ENCODE data around the gene TAF3.
"Not testable (repeated sequence)": the region's sequence is repeated elsewhere in the genome, so short reads cannot be mapped to it uniquely, and the experiment has no call there.

TAF3 gene, protein sequence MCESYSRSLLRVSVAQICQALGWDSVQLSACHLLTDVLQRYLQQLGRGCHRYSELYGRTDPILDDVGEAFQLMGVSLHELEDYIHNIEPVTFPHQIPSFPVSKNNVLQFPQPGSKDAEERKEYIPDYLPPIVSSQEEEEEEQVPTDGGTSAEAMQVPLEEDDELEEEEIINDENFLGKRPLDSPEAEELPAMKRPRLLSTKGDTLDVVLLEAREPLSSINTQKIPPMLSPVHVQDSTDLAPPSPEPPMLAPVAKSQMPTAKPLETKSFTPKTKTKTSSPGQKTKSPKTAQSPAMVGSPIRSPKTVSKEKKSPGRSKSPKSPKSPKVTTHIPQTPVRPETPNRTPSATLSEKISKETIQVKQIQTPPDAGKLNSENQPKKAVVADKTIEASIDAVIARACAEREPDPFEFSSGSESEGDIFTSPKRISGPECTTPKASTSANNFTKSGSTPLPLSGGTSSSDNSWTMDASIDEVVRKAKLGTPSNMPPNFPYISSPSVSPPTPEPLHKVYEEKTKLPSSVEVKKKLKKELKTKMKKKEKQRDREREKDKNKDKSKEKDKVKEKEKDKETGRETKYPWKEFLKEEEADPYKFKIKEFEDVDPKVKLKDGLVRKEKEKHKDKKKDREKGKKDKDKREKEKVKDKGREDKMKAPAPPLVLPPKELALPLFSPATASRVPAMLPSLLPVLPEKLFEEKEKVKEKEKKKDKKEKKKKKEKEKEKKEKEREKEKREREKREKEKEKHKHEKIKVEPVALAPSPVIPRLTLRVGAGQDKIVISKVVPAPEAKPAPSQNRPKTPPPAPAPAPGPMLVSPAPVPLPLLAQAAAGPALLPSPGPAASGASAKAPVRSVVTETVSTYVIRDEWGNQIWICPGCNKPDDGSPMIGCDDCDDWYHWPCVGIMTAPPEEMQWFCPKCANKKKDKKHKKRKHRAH

DNA sequence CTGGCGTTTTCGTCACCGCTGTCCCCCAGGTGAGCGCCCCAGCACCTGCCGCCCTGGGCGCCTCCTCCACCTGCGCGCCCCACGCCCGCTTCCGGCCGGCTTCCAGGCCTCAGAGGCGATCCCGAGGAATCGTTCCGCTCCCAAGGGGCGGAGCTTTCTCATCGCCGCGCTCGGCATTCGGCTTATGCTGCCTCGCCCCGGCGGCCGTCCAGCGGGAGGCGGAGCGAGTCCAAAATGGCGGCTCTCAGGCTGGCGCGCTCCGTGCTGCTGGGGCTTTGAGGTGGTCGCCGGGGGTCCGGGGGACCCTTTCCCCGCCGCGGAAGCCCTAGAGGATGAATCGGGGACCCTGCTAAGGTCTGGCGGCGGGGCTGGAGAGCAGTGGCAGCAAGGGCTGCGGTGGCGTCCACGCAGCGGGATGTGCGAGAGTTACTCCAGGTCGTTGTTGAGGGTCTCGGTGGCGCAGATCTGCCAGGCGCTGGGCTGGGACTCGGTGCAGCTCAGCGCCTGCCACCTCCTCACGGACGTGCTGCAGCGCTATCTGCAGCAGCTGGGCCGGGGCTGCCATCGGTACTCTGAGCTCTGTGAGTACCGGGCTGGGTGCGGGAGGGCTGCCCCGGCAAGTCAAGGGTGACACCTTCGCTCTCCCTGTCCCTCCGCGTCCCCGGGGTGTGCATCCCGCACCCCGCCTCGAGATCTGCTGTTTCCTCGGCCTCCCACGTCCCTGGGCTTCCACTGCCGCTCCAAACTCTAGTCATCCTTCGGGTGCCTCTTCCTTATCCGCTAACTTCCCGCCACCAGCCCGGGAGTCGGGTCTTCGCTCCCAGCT is at the start of gene TAF3:
Gene TAF3 (plus strand): TSS at position 211 of the 826 bp plus-strand sequence. CDS start 205 bp downstream, at position 416.
- peak; percentile 25 for DNase-seq (ENCODE audit: low read depth)

DNA sequence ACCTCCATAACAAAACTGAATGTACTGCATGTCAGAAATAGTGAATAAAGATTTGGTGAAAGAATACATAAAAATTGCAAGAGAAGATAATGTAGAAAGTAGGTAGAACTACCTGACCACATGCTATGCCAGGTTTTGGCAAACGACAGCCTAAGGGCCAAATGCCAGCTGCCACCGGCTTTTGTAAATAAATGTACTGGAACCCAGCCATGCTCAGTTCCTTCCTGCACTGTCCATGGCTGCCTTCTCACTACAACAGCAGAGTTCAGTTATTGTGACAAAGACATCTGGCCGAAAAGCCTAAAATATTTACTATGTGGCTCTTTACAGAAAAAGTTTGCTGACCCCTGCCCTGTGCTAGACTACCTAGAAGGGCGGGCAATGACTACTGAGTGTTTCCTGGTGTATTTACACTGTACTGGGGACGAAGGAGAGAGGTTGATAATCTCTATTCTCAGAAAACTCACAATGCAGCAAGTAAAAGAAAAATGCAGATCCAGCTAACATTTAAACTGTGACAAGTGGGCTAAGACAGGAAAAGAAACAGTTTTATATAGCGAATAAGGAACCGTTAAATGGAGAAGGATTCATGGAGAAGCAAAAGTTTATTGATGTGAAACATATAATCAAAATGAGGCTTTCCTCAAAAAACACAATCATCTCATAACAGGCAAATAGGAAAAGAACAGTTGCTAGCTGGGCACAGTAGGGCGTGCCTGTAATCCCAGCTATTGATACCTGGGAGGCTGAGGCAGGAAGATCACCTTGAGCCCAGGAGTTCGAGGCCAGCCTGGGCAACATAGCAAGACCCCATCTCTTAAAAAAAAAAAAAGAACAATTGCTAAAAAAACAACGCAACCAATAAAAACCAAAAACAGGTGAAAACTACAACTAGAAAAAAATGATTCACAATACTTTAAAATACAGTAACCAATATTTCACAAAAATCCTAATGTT is 44.2 kb upstream of the TAF3 start:
- no peak for DNase-seq (ENCODE audit: low read depth)

DNA sequence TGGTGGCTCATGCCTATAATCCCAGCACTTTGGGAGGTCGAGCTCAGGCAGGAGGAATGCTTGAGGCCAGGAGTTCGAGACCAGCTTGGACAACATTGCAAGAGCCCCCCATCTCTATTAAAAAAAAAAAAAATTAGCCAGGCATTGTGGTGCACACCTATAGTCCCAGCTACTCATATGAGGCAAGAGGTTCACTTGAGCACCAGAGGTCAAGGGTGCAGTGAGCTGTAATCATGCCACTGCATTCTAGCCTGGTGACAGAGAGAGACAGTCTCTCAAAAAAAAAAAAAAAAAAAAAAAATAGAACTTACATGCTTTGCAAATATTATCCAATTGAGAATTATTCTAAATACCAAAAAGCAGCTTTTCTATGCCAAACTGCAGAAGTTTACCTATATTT is 41.5 kb upstream of the TAF3 start:
- DNase-seq (ENCODE audit: low read depth), result no peak

DNA sequence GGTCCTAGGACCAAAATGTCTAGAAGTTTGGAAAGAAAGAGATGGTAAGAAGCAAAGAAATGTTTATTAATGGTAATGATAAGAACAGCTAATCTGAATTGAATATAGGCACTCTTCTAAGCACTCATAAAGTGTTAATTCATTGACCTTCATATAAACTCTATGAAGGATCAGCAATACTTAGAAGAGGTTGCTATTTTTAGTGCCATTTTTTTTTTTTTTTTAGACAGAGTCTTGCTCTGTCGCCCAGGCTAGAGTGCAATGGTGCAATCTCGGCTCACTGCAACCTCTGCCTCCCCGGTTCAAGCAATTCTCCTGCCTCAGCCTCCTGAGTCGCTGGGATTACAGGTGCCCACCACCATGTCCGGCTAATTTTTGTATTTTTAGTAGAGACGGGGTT is 36.1 kb upstream of the TAF3 start:
- DNase-seq (ENCODE audit: low read depth), result not testable (repeated sequence)

DNA sequence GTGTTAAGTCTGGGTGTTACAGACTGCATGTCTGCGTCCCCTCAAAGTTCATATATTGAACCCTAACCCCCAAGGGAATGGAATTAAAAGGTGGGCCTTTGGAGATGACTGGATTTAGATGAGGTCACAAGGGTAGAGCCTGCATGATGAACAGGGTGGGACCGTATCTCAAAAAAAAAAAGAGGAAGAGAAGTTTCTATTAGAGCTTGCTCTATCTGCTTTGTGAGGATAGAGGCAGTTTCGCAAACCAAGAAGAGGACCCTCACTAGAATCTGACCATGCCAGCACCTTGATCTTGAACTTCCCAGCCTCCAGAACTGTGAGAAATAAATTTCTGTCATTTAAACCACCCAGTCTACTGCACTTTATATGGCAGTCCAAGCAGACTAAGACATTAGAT is 31.9 kb upstream of the TAF3 start:
- DNase-seq (ENCODE audit: low read depth), result no peak

DNA sequence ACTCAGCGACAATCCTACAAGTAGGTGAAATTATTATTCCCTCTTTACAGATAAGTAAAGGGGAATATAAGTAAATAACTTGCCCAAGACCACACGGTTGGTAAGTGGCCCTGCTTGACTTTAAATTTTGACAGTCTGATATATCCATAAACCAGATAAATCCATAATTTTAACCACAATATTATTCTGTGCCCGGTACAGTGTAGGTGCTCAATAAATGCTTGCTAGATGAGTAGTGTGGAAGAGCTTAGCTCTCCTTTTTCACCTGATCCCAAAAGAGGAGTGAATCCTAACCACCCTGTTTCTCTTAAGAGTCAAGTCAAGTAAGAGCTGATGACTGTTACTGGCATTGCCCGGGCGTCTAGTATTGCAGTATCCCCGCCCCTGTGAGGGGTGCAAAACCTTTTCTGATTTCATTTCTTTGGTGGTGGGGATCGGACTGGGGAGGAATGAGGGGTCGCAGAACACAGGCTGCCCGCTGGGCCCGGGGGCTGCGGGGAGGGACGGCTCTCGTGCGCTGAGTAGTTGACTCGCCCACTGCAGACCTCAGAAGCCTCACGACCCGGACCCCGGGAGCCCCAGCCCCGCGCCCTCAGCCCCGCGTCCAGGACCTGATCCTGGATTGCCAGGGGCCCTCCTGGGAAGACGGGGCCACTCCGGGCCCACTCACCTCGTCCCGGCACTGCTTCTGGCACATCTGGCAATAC is 31.0 kb upstream of the TAF3 start:
- no peak for DNase-seq (ENCODE audit: low read depth)

DNA sequence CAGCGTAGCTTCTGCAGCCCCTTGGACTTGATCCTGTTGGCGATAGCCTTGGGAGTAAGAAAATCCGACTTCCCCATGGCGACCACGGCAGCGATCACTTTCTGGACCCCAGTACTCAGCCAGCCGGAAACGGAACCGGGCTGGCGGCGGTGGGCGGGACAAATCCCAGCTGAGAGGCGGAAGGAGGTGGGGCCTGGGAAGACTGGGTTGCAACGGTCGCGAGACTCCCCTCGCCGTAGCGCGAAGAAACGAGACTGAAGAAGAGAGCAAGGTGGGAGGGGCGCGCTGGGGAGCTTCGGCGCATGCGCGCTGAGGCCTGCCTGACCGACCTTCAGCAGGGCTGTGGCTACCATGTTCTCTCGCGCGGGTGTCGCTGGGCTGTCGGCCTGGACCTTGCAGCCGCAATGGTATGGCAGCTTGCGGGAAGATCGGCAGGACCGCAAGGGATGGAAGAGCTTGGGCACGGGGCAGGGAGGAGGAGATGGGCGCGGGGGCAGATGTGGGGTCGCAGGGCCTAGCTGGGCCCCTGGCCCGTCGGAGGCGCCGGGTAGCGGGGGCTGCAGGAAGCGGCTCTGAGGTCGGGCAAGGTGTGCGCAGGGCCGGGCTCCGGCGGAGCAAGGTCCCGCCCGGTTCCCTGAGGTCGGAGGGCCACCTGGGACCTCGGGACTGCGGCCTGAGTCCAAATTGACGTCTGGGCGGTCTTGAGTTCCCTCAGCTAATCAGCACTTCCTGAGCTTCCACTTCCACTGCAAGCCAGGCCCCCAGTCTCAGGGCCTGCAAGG is 30.3 kb upstream of the TAF3 start, which contains the start of the genes ATP5F1C and KIN:
Gene ATP5F1C (plus strand): TSS at position 321 of the 782 bp plus-strand sequence. CDS start 31 bp downstream, at position 352.
Gene KIN (minus strand): TSS at position 137 of the 782 bp plus-strand sequence. CDS start 60 bp downstream, at position 77.
- DNase-seq (ENCODE audit: low read depth), result peak; percentile 63

DNA sequence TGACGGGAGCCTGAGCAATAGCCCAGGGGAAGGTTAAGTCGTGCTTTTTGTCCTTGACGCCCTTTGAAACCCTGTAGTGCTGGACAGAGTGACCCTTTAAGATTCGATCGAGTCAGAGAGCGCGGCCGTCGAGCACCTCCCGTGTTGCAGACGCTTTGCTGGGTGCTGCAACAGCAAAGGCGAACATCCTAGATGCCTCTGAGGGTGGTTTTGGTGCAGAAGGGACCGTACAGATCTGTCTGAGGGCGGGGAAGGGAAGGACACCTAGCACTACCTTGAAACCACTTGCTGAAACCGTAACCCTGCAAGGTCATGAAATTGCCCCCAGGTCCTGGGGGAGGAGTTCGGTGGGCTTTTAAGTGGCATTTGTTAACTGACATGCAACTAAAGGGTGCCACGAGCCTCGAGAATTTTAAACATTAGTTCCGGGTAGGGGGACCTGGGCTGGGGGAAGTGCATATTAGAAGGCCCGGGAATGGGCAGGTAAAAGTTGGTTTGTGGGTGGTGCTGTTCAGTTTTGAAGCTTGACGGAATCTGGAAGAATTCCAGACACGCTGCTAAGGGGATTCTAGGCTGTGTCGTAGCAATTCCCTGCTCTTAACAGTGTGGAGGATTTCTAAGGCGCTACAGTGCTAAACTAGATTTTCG is 29.5 kb upstream of the TAF3 start:
- no peak for DNase-seq (ENCODE audit: low read depth)

DNA sequence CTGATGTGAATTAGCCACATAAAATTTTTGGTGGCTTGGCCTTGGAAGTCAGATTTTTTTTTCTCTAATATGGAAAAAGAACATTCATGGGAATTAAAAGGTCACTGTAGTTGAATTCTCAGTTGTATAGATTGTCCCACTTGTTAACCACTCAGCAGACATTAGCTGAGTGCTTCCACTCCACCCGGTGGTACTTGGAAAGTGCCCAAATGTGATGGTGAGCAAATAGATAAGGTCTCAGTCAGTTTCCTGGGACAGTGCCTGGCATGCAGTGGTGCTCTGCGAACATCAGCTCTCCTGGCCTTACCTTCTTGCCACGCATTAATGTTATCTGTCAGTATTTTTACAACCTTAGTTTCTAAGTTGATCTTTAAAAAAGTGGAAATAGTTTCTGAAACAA is 28.9 kb upstream of the TAF3 start:
- DNase-seq (ENCODE audit: low read depth), result no peak

DNA sequence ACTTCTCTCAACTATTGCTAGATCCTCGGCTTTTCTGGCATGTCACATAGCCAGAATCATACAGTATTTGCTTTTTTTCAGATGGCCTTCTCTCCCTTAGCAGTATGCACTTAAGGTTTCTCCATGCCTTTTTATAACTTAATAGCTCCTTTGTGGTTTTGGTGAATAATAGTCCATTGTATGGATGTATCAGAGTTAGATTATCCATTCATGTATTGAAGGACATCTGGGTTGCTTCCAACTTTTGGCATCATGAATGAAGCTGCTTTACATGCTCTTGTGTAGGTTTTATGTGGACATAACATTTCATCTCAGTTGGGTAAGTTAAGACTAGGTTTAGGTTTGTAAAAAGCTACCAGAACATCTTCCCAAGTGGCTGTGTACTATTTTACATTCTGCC is 25.8 kb upstream of the TAF3 start:
- no peak for DNase-seq (ENCODE audit: low read depth)

DNA sequence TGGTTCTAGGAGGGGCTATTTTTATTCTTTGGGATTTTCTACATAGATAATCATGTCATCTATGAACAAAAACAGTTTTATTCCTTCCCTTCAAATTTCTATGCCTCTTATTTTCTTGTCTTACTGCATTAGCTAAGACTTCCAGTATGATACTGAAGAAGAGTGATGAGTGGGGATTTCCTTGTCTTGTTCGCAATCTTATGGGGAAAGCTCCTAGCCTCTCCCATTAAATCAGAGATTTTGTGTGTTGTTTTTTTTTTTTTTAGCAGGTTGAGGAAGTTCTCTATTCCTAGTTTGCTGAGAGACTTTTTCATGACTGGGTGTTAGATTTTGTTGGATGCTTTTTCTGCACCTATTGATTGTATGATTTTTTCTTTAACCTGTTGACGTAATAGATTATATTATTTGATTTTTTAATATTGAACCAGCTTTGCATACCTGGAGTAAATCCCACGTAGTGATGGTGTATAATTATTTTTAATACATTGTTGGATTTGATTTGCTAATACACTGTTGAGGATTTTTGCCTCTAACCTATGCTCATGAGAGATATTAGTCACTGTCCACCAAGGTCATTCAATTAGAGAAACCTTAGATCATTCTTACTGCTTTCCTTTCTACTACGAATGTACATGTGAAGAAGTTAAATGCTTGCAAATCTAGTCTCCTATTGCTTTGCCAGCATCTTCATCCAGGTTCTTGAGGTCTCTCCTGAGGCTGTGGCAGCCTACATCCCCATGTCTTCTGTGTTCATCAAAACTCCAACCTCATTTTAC is 23.9 kb upstream of the TAF3 start:
- no peak for DNase-seq (ENCODE audit: low read depth)

DNA sequence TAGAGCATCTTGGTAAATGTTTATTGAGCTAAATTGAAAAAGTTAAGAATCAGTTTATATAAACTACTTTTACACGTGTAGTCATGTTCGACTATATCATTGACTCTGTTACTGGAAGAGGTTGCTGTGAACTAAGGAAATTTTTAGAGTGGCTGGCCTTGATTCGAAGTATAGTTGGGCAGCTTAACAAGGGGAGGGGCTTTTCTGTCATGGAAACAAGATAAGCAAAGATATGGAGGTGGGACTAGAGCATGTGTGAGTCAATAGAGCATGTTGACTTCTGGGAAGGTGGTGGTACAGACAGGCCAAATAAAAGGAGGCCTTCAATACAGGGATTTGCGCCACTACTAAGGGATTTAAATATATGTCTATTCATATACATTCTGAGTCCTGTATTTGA is 22.7 kb upstream of the TAF3 start:
- DNase-seq (ENCODE audit: low read depth), result no peak

DNA sequence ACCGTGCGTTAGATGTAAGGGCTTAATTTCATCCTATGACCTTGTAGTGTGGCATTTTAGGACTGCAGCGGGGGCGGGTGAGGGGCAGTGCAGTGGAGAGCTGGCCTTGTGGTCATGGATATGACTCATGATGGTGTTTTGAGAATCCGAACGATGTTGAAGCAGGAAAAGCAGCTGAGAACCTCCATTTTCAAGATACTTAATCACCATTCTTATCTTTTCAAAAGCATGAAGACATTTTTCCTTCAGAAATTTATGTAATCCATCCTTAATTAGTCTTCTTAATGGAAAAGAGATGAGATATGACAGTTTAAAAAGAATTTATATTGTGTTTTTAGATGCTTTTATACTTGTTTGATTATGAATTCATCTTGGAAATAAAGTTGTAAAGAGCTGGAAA is 20.7 kb upstream of the TAF3 start:
- no peak for DNase-seq (ENCODE audit: low read depth)

DNA sequence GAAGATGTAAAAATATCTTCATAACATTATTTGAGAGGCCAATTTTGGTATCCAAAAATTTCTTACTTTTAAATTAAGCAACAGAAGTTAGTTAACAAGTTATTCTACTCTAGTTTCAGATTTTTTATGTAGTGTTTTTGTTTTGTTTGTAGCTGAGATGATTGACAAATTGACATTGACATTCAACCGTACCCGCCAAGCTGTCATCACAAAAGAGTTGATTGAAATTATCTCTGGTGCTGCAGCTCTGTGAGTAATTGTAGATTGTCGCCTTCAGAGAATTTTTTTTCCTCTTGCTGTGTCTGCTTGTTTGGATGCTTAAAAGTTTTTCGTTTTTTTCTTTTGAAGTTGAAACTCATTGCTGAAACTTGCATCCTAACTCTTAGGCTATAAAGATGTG is 15.7 kb upstream of the TAF3 start:
- DNase-seq (ENCODE audit: low read depth), result no peak

DNA sequence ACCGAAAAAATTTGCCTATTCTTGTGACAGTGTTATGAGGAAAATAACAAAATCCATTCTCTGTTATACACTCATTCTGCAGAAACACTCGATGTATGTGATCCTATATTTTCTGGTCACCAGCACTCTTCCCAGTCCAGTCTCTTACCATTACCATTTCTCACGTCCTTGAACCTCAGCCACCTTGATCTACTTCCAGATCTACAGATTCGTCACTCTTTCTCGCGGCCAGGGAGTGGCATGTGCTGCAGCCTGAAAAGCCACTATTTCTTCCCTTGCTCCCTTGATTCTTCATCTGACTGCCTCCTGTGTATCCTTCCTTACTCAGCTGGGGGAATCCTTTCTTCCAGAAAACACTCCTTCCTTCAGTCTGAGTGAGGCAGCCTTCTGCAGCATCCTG is 14.1 kb upstream of the TAF3 start:
- no peak for DNase-seq (ENCODE audit: low read depth)

DNA sequence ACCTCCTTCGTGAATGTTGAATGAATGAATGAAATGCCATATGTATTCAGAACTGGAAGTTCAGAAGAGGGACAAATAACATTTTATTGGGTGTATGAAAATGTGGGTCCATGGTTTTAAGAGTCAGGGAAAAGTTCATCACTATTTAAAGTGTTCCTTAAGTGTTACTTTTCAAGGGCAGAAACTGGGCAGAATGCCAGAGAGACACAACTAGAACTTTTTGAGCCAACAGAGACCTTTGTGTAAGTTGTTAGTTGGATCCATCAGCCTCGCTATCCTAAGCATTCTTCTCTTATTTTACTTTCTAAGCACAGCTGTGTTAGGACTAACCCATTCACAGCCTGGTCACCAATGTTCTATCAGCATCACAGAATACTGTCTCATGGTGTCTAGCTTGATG is 13.6 kb upstream of the TAF3 start:
- DNase-seq (ENCODE audit: low read depth), result no peak

DNA sequence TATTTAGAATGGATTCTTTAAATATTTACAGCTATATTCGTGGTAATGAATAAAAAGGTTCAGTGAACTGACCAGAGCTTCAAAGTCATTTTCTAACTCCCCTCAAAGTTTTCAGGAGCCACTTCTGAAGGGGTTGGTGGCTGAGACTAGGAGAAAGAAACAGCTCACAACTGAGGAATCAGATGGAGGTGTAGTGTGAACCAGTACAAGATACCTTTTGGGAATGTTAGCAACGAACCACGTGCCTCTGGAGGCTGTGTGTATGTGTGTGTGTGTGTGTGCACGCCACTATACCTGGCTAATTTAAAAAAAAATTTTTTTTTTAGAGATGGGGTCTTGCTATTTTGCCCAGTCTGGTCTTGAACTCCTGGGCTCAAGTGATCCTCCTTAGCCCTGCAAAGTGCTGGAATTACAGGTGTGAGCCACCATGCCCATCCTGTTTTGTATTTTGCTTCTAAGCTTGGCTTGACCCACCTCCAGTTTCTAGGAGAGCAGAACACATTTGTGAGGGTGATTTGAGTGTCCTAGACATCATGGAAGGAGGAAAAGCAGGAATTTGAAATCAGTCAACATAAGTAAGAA is 9.5 kb upstream of the TAF3 start:
- no peak for DNase-seq (ENCODE audit: low read depth)

DNA sequence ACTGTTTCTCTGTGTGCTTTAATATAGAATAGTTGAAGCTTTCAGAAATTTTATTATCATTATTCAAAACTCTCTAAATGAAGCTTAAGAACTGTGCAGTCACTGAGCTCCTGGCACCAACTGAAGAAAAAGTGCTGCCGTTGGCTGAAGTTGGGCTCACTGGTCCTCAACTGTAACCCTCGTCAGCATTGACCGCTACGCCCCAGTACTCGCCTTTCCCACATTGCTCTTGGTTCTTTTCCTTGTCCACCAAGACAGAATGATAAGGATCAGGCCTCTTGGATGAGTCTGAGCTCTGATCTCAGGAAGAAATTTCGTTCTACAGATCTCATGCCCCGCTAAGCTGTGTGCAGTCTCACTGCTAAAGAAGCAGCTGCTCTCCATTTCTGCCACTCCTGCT is 7.9 kb upstream of the TAF3 start:
- no peak for DNase-seq (ENCODE audit: low read depth)

Measured in HS-5 (cell line).